ENCODE results near the gene MCC. TPM values are rescaled to one million over a fixed set of nuclear protein-coding genes. Genes with fewer than 3 reads are reported as not detected.

MCC gene
- total and polyA plus RNA-seq, 2 donors (not counting 1 experiment from before 2014, with no cell fraction given): 0.09 to 0.32 TPM

DNA sequence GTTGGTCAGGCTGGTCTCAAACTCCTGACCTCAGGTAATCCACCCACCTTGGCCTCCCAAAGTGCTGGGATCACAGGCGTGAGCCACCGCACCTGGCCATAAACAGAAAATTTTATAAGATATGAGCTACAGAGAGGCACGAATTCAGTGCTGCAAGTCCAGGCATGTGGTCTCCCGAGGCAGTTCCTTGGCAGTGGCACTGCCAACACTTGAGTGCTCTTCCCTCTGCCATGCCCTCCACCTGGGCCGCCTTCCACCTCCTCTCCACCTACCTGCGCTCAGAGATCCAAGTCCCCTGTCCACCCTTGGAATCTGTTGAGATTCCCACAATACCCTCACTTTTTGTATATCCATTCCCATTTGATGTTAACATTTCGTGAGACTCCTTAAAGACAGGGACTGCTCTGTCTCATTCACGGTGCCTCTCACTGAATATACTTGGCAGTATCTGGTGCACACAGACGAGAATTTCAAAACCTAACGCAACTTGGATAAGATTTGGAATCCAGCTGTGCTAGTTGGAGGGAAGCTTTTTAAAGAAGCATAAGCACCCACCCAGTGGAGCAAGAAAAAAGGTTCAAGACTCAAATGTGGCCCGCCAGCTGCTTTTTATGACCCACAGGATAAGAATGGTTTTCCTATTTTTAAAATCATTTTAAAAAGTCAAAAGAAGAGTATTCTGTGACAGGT lies 443.3 kb downstream of the MCC start:
- peaks cover 15% of the 10 kb centered on the region for H3K4me1 Mint-ChIP-seq
- ATAC-seq (ENCODE audit: low read depth): no peak
- no peak overlapping the region for H3K9ac ChIP-seq (ENCODE audit: low read length)

More for the DNA sequence above, 443.3 kb downstream of the MCC start:
- Mint-ChIP-seq H3K27me3 (no peaks in the 10 kb centered on the region), H3K9me3 (ENCODE audit: insufficient read depth) (no peaks in the 10 kb centered on the region), H3K27ac (no peak overlapping the region), H3K4me3 (no peak overlapping the region)
- no peaks in the 10 kb centered on the region for H3K79me2 ChIP-seq (ENCODE audit: control insufficient read depth, insufficient read depth, low read length)
- ChIA-PET POLR2A (no interaction called here), CTCF (no interaction called here)
- no peaks in the 10 kb centered on the region for H3K36me3 ChIP-seq (replicated peaks in 1 of 2; ENCODE audit: control extremely low read depth in 1 of 2, control insufficient read depth in 1 of 2, extremely low read depth in 1 of 2, insufficient read depth in 2 of 2, low read length in 1 of 2)
- 98% methylated on average over 4 of the region's 11 CpGs for WGBS (ENCODE audit: insufficient coverage)
- H3K4me2 ChIP-seq (replicated peaks; ENCODE audit: low read depth, low read length, poor library complexity, severe bottlenecking): no peak overlapping the region
- H3K4me1 ChIP-seq (ENCODE audit: control insufficient read depth in 2 of 2, insufficient read depth in 2 of 2, low read length in 2 of 2): peaks cover 13 to 18% of the 10 kb centered on the region in 2 donors
- TF ChIP-seq CTCF (IDR thresholded peaks at IDR 0.05) (no peak), EZH2 (IDR thresholded peaks at IDR 0.05; ENCODE audit: borderline replicate concordance, insufficient read depth, low read depth, low read length, poor library complexity, severe bottlenecking) (no peak)
- no peak overlapping the region for H3K4me3 ChIP-seq (ENCODE audit: control extremely low read depth in 1 of 5, extremely low read depth in 1 of 5, insufficient read depth in 1 of 5, low read depth in 2 of 5, low read length in 4 of 5)
- no peak overlapping the region for H2AFZ ChIP-seq (ENCODE audit: insufficient read depth, low read depth, low read length, poor library complexity, severe bottlenecking)
- H4K20me1 ChIP-seq (ENCODE audit: control insufficient read depth, insufficient read depth, low read length, poor library complexity, severe bottlenecking): no peaks in the 10 kb centered on the region
- no peaks in the 10 kb centered on the region for H3K27me3 ChIP-seq (replicated peaks in 1 of 4; ENCODE audit: control extremely low read depth in 1 of 4, control insufficient read depth in 3 of 4, insufficient read depth in 4 of 4, low read length in 3 of 4)
- intact Hi-C loops (cut with micrococcal nuclease): no loop called here
- no peaks in the 10 kb centered on the region for H3K9me3 ChIP-seq (ENCODE audit: control extremely low read depth in 1 of 3, control insufficient read depth in 2 of 3, insufficient read depth in 1 of 3, low read length in 2 of 3)
- no peak overlapping the region for H3K27ac ChIP-seq (ENCODE audit: low read length in 2 of 2)
- no peak for DNase-seq

All from B cell (primary cell).